NT2/D1 (cell line): ENCODE measurements around the gene RASAL1.

ENCODE experiments used
- DNase-seq: peaks from one replicate; pipeline ENCODE4 v3.0.0-alpha.2; 2011; ENCODE audit warnings: low read depth, low spot score
- H3K27me3 ChIP-seq: 2 replicates; pipeline ENCODE4 v1.6.0; 2011; ENCODE audit warnings: mild to moderate bottlenecking; ENCODE audit not compliant: insufficient read length, insufficient read depth
- H3K36me3 ChIP-seq: 2 replicates; pipeline ENCODE4 v1.6.1; 2011; ENCODE audit warnings: mild to moderate bottlenecking, low read length, mixed read lengths; ENCODE audit not compliant: insufficient read depth, insufficient read length
- H3K4me1 ChIP-seq: 2 replicates; pipeline ENCODE4 v1.5.1; 2011; ENCODE audit not compliant: insufficient read depth, insufficient read length
- H3K4me3 ChIP-seq: 2 replicates; pipeline ENCODE4 v1.5.1; 2011; ENCODE audit warnings: low read depth; ENCODE audit not compliant: insufficient read length
- H3K9ac ChIP-seq: 2 replicates; pipeline ENCODE4 v1.6.0; 2011; ENCODE audit warnings: low read depth; ENCODE audit not compliant: insufficient read length
- H3K9me3 ChIP-seq: 2 replicates; pipeline ENCODE4 v1.5.1; 2011; ENCODE audit warnings: mild to moderate bottlenecking, low read length; ENCODE audit not compliant: insufficient read depth
- SUZ12 ChIP-seq: IDR thresholded peaks from 2 replicates; pipeline ENCODE4 v1.6.1; 2011; ENCODE audit not compliant: insufficient read length, insufficient read depth; ENCODE audit errors: extremely low read depth
- YY1 ChIP-seq: IDR thresholded peaks from 2 replicates; pipeline ENCODE4 v1.6.1; 2011; ENCODE audit not compliant: insufficient read length, insufficient read depth
- ZNF274 ChIP-seq: IDR thresholded peaks from 2 replicates; pipeline ENCODE4 v1.6.1; 2011; ENCODE audit warnings: mild to moderate bottlenecking, low read depth, low read length

RASAL1 gene

DNA sequence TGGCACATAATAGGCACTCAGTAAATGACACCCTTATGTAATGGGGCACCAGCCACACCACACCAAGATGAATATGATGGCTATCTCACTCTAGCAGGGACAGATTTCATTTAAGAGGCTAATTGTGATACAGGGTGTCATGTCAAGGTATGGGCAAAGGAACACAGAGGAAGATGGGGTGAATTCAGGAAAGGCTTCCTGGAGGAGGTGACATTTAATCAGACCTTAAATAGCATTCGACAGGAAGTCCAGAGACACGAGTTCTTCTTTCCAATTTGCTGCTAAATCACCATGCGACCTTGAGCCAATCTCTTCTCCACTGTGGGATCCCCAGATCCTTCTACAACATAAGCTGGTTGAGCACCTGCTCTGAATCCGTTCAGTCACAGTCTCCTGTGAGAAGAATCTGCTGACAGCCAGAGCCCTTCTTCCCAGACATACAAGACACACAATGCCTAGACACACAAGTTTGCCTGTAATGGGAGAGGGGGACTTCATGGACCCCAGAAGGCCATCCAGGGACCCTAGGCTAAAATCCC, 80.5 kb downstream of the RASAL1 start:
- Histone ChIP-seq H3K36me3 (no peaks in the 10 kb centered on the region), H3K27me3 (peaks cover 64% of the 10 kb centered on the region), H3K4me3 (no peak overlapping the region), H3K9ac (no peak overlapping the region), H3K4me1 (peaks cover 7% of the 10 kb centered on the region), H3K9me3 (no peaks in the 10 kb centered on the region)
- DNase-seq: no peak
- TF ChIP-seq ZNF274 (no peak), YY1 (no peak), SUZ12 (no peak)

DNA sequence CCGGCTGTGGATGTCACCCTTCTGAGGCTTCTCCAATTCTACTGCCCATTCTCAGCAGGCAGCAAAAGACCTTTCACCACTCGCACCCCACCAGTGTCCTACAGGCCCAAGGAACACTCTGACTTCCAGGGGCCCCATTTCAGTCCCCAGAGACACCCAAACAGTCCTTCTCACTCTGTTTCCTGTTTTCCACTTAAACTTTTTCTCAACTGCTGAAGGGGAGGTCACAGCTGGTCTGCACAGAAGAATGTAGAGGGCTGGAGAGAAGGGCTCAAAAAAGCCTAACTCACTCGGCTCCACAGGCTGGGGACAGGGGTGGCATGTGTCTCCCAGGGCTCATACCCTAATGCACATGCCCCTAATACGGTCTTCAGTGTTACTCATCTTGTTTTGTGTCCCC, 83.2 kb downstream of the RASAL1 start:
- H3K36me3 ChIP-seq: no peaks in the 10 kb centered on the region
- no peak for DNase-seq
- peaks cover 10% of the 10 kb centered on the region for H3K4me1 ChIP-seq
- TF ChIP-seq YY1: no peak
- TF ChIP-seq SUZ12: no peak
- TF ChIP-seq ZNF274: no peak
- H3K9me3 ChIP-seq: no peaks in the 10 kb centered on the region
- H3K9ac ChIP-seq: no peak overlapping the region
- peaks cover 48% of the 10 kb centered on the region for H3K27me3 ChIP-seq
- H3K4me3 ChIP-seq: no peak overlapping the region

DNA sequence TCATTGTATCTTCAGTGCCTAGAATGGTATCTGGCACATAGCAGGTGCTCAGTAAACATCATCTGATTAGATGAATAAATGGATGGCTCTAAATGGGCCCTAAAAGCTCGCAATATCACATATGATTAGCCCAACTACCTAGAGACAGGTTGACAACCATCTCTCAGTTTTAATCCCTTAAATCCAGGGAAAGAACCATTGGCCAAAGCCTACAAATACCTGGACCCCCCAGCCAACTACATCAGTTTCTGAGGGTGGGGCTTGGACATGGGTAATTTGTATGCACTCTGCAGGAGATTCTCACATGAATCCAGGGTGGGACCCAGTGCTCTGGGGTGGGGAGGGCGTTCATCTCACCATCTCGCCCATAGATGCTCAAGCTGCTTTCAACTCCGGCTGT, 83.8 kb downstream of the RASAL1 start:
- TF ChIP-seq ZNF274 (no peak), YY1 (no peak), SUZ12 (no peak)
- H3K4me1 ChIP-seq: peaks cover 10% of the 10 kb centered on the region
- H3K9me3 ChIP-seq: no peaks in the 10 kb centered on the region
- H3K27me3 ChIP-seq: peaks cover 43% of the 10 kb centered on the region
- H3K36me3 ChIP-seq: no peaks in the 10 kb centered on the region
- no peak for DNase-seq
- no peak overlapping the region for H3K4me3 ChIP-seq
- no peak overlapping the region for H3K9ac ChIP-seq

DNA sequence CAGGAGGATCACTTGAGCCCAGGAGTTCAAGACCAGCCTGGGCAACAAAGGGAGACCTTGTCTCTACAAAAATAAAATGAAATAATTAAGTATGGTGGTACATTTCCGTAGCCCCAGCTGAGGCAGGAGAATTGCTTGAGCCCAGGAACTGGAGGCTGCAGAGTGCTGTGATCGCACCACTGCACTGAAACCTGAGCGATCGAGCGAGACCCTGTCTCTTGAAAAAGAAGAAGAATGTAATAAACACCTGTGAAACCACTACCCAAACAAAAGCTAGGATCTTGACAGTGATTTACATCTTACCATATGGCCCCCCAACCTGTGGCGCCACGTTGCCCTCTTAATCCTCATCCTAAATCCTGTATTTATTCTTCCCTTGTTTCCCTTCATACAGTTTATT, 84.8 kb downstream of the RASAL1 start:
- DNase-seq: no peak
- Histone ChIP-seq H3K27me3 (peaks cover 41% of the 10 kb centered on the region), H3K4me3 (no peak overlapping the region), H3K4me1 (peaks cover 6% of the 10 kb centered on the region), H3K9me3 (no peaks in the 10 kb centered on the region), H3K36me3 (no peaks in the 10 kb centered on the region), H3K9ac (no peak overlapping the region)
- TF ChIP-seq SUZ12 (no peak), ZNF274 (no peak), YY1 (no peak)

DNA sequence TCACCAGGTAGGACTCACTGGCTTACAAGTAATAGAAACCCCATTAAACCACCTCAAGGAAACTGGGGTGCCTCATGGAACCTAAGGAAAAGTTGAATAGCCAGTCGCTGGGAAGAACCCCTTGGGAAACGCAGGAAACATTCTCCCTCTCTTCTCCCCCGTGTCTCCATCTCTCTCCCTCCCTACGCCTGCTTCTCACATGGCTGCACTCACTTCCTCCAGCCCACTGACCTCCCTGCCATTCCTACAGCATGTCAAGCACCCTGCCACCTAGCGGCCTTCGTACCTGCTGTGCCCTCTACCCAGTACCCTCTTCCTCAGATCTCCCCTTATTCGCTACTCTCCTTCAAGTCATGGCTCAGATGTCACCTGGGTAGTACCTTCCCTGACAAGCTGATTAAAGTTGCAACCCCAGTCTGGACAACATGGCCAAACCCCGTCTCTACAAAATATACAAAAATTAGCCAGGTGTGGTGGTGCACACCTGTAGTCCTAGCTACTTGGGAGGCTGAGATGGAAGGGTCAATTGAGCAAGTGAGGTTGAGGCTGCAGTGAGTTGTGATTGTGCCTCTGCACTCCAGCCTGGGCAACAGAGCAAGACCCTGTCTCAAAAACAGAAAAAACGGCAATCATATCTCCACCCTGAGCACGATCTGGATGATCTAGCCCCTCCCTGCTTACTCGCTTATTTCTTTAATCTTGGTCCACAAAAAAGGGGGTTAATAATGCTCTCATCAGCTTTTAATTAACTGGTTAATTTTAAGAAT, 85.4 kb downstream of the RASAL1 start:
- H3K4me1 ChIP-seq: peaks cover 3% of the 10 kb centered on the region
- H3K36me3 ChIP-seq: no peaks in the 10 kb centered on the region

More for the DNA sequence above, 85.4 kb downstream of the RASAL1 start:
- Histone ChIP-seq H3K4me3 (no peak overlapping the region), H3K9me3 (no peaks in the 10 kb centered on the region), H3K27me3 (peaks cover 41% of the 10 kb centered on the region), H3K9ac (no peak overlapping the region)
- no peak for DNase-seq
- TF ChIP-seq ZNF274 (no peak), YY1 (no peak), SUZ12 (no peak)
